HG03045 (cell line): ENCODE measurements around the gene KLF15.

Source experiments
- ATAC-seq: cut with Tn5 transposase; IDR thresholded peaks from one replicate; pipeline ENCODE4 v1.9.1; 2021; ENCODE audit warnings: mild to moderate bottlenecking, moderate library complexity; ENCODE audit not compliant: unreplicated experiment

Gene KLF15

GRCh38 chr3:126322181-126322967, 34.8 kb downstream of the KLF15 start:
- ATAC-seq = no peak

DNA sequence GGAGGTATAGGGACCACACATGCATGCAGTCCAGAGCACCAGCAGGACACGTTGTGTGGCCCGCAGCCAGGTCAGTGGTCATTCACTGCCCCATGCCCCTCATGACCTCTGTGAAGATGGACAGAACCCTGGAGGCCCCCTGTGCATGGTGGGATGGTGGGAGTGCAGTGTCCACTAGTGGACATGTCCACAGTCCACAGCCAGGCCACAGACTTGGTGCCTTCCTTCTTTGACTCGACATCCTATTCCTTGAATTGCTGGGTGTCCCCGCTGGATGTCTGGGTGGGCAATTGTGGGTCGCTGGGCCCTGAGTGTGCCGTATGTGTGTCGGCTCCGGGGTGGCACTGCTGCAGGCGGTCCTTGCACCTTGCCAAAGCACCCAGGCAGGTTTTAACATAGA, 35.7 kb downstream of the KLF15 start:
- ATAC-seq = no peak

GRCh38 chr3:126320517-126321293, 36.5 kb downstream of the KLF15 start:
- ATAC-seq = no peak

DNA sequence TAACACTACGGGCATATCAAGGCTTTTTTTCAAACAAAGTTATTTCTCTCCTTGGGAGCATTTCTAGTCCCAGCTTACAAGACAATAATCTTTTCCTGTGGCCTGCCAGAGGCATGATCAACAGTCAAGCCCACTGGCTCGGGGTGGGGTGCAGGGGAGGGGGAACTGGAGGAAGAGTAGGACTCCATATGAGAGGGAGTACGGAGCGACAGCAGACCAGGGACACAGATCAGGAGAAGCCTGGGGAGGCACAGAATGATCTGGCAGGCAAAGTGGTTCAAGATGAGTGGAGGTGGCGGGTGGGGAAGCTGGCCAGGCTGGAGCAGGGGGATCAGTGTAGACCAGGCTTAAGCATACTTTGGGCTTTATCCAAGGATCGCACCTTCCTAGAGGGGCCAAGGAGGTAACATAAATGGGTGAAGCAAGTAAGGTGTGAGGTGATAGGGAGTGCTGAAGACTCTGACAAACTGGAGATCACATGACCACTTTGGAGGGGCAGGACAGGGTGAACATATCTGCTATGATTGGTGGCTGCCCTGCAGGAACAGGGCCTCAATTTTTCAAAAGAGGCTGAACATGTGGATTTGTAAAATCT, 37.4 kb downstream of the KLF15 start:
- no peak for ATAC-seq

- no peak for ATAC-seq
Observed at GRCh38 chr3:126317029-126317996, 39.9 kb downstream of the KLF15 start.

GRCh38 chr3:126316501-126316939, 40.7 kb downstream of the KLF15 start:
- no peak for ATAC-seq

GRCh38 chr3:126316031-126316461, 41.2 kb downstream of the KLF15 start:
- no peak for ATAC-seq

DNA sequence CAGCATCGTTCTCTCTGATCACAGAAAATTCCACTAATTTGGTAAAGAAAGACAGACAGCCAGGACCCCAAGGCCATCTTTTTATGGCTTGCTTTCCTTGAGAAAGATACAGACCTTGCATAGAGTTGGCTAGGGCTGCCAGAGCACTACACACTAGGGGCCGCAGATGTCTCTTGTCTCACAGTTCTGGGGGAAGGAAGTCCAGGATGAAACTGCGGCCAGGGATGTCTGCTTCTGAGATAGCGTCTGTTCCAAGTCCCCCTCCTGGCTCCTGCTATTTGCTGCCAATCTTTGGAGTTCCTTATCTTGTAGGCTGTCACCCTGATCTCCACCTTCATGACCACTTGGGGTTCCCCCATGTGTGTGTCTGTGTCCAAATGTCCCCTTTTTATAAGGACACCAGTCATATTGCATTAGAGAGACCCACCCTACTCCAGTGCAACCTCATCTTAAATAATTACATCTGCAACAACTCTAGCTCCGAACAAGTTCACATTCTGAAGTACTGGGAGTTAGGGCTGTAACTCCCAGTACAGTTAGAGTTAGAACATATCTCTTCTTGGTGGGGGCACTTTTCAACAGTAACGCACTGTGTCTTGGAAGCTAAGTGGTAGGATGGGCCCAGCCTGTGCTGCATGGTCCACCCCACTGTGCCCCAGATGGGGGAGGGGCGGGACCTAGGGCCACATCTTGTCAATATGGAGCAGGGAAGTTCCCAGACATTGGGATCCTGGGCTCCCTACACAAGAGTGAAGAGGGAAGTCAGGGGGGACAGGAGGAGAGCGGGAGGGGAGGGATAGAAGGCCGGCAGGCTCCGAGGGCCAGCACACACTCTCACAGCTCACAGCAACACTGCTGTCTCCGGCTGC, 42.2 kb downstream of the KLF15 start:
- no peak for ATAC-seq

GRCh38 chr3:126314305-126314789, 42.9 kb downstream of the KLF15 start:
- no peak for ATAC-seq

DNA sequence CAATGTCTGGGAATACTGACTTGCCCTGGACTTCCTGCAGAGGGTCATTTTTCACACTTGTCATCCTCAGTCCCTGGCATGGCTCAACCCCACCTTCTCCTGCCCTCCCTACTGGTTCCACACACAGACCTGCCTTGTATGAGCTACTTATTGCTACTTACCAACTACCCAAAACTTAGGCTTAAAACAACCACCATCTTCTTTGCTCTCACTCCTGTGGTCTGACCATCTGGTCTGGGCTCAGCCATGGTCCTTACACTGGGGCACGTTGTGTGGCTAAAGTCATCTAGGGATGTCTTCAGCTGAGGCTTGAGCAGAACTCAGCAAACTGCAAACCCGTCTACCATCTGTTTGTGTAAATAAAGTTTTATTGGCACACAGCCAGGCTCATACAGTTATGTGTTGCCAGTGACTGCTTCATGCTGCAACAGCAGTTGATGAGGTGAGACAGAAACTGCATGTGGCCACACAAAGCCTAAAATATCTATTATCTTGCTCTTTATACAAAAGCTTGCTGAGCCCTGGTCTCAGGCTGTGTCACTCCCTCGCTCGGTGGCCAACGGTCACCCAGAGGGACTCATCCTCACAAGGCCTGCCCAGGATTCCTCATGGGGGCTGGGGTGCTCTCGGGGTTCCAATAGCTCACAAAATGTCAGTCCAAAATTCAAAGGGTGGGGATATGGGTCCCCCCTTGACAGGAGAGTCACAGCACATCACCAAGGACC, 43.5 kb downstream of the KLF15 start:
- ATAC-seq = no peak

- no peak for ATAC-seq
Observed at GRCh38 chr3:126313166-126313565, 44.0 kb downstream of the KLF15 start.

DNA sequence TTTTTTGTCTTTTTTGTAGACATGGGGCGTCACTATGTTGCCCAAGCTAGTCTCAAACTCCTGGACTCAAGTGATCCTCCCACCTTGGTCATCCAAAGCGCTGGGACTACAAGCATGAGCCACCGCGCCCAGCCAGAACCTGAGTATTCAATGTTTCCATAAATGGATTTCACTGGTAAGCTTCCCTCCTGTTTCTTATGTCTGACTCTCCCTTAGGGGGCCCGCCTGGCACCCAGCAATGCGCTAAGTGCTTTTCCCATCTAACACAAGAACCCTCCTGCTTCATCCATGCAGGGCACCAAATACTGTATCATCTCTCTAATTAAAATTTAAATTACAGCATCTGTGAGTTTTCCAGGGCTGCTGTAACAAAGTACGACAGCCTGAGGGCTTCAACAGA, 44.9 kb downstream of the KLF15 start:
- no peak for ATAC-seq

DNA sequence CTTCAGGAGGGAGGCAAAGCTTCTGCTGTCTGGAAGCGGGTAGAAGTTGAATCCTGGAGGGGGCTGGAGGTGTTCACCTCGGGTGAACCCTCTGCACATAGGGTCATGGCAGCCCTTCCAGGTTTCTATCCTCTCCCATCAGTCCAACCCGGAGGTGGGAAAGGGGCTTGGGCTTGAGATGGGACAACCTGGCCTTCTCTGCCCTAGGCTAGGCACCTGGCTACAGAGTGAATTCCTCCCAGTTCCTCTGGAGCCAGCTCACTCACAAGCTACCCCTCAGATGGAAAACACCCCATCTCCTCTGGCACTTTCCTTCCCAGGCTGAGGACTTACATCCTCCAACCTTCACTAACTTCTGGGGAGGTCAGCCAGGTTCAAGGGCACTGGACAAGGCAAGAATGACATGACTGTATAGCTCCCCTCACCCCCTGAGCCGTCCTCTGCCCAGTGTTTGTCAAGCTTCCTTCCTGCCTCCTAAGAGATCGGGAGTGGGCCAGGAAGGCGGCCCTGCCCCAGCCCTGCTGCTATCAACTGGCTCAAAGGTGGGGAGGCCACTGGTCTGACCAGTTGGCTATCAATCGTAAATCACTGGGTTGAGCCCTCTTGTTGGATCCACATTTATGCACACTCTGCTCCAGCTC, 45.8 kb downstream of the KLF15 start:
- ATAC-seq = no peak

GRCh38 chr3:126310816-126311215, 46.4 kb downstream of the KLF15 start:
- no peak for ATAC-seq

GRCh38 chr3:126309861-126310655, 47.1 kb downstream of the KLF15 start:
- no peak for ATAC-seq

DNA sequence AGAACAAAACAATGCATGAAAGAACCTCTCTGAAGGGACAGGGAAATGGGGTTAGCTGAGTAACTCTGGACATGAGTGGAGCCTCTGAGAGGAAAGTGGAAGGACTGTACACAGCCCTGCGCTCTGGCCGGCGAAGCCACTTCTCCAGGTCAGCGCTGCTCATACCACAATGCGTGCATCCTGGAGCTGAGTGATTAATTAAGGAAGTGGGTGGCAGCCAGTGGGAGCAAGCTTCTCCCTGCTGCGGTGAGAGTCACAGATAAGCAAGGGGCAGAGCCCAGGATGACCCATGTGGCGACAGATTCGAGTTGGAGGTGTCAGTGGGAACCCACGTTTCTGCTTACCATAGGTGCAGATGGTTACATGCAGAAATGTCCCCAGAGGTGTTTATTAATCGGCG, 48.0 kb downstream of the KLF15 start:
- ATAC-seq = no peak

DNA sequence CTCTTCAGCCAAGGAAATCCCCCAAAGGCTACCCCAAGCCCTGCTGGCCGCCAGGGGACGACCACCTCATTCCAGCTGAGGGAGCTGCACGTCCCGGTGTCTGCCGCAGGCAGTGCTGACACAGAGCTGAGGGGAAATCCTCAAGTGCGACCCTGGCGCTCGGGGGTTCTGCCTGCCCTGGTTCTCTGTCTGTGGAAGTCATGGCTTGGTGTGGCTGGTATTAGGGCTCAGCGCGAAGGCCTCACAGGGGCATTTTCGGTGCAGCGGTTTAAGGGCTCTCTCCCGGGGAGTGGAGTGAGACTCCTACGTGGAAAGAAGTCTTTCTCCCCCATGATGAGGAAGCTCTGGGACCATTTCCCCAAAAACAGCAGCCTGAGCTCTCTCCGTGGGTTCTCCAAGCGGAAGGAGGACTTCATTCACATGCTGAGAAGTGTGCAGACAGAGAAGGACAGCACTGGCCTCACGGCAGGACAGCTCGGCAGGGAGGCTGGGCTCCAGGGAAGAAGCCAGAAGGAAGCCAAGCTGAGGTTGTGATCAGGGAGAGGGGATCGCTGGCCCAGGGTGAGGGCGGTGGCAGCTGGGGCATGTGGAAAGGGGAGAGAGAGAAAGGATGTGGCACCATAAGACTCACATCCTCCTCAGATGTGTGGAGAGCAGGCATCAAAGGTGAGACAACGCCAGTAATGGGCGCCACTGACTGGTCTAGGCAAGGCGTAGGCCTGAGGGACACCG, 48.6 kb downstream of the KLF15 start:
- ATAC-seq = no peak
